Measurements from ENCODE around the gene C11orf86. TPM values are rescaled to one million over a fixed set of nuclear protein-coding genes. Genes with fewer than 3 reads are reported as not detected.

The C11orf86 gene
- total RNA-seq, 4 donors from 2014 or later: 21.0 to 88.3 (median 56.1) TPM; not detected in 1

- Histone ChIP-seq H3K27ac (no peak overlapping the region), H3K4me3 (peak overlapping the region in 1 of 4 donors; percentile 21)
- in situ Hi-C loops (cut with MboI; ENCODE audit: low pct_ligation_motif_present in 1 of 4, low pct_unique_long_range_greater_than_20kb in 1 of 4, low sequenced_read_pairs in 3 of 4): no loop called here
Observed at GRCh38 chr11:66976028-66976467, 944 bp downstream of the C11orf86 start.

GRCh38 chr11:66976925-66977324 is 1.8 kb downstream of the C11orf86 start:
- H3K9me3 ChIP-seq: no peaks in the 10 kb centered on the region
- in situ Hi-C loops (cut with MboI; ENCODE audit: low pct_ligation_motif_present in 1 of 4, low pct_unique_long_range_greater_than_20kb in 1 of 4, low sequenced_read_pairs in 3 of 4): no loop called here
- no peak overlapping the region for H3K27ac ChIP-seq
- no peak for DNase-seq
- intact Hi-C loops (cut with DNase I; ENCODE audit: low total_unique reads): no loop called here
- H3K4me3 ChIP-seq: no peak overlapping the region
- TF ChIP-seq, protein P1, sequence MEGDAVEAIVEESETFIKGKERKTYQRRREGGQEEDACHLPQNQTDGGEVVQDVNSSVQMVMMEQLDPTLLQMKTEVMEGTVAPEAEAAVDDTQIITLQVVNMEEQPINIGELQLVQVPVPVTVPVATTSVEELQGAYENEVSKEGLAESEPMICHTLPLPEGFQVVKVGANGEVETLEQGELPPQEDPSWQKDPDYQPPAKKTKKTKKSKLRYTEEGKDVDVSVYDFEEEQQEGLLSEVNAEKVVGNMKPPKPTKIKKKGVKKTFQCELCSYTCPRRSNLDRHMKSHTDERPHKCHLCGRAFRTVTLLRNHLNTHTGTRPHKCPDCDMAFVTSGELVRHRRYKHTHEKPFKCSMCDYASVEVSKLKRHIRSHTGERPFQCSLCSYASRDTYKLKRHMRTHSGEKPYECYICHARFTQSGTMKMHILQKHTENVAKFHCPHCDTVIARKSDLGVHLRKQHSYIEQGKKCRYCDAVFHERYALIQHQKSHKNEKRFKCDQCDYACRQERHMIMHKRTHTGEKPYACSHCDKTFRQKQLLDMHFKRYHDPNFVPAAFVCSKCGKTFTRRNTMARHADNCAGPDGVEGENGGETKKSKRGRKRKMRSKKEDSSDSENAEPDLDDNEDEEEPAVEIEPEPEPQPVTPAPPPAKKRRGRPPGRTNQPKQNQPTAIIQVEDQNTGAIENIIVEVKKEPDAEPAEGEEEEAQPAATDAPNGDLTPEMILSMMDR (IDR thresholded peaks at IDR 0.05): no peak
- no peak for TF ChIP-seq EP300 (IDR thresholded peaks at IDR 0.05; ENCODE audit: low read depth)
- no peak for TF ChIP-seq POLR2AphosphoS5 (IDR thresholded peaks at IDR 0.05)
- TF ChIP-seq POLR2A (IDR thresholded peaks at IDR 0.05): no peak
- no peaks in the 10 kb centered on the region for H3K27me3 ChIP-seq
- peaks cover 0 to 7% (median 6%) of the 10 kb centered on the region in 4 donors for H3K4me1 ChIP-seq
- no peaks in the 10 kb centered on the region for H3K36me3 ChIP-seq
- 86% methylated on average over 6 of the region's 6 CpGs; no CpG with 5 or more reads in 1 of the 2 donors for WGBS, 2 donors (ENCODE audit: low coverage in 1 of 2)

More at GRCh38 chr11:66976028-66976467, 944 bp downstream of the C11orf86 start:
- Histone ChIP-seq H3K4me1 (peaks cover 0 to 5% (median 3%) of the 10 kb centered on the region in 4 donors), H3K27me3 (no peaks in the 10 kb centered on the region), H3K36me3 (no peaks in the 10 kb centered on the region), H3K9me3 (no peaks in the 10 kb centered on the region)
- no peak for DNase-seq
- no peak for TF ChIP-seq POLR2AphosphoS5 (IDR thresholded peaks at IDR 0.05)
- TF ChIP-seq EP300 (IDR thresholded peaks at IDR 0.05; ENCODE audit: low read depth): no peak
- TF ChIP-seq, protein P1 (IDR thresholded peaks at IDR 0.05): peak in 4 of 5 experiments; percentile 23 to 38 (median 34)
- intact Hi-C loops (cut with DNase I; ENCODE audit: low total_unique reads): no loop called here
- 40% methylated on average over 9 of the region's 9 CpGs; no CpG with 5 or more reads in 1 of the 2 donors for WGBS, 2 donors (ENCODE audit: low coverage in 1 of 2)

DNA sequence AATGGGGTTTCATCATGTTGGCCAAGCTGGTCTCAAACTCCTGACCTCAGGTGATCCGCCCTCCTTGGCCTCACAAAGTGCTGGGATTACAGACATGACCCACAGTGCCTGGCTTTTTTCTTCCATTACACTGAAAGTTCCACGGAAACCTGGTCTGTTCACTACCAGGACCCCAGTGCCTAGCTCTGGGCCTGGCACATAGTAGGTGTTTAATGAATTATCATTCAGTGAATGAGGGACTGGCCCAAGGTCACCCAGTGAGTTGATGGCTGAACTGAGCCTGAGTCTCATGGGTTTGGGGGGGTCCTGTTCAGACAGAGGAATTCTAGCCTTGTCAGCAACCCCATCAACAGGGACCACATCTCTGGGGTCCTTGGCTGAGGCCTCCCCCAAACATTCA is 3.1 kb downstream of the C11orf86 start:
- in situ Hi-C loops (cut with MboI; ENCODE audit: low pct_ligation_motif_present in 1 of 4, low pct_unique_long_range_greater_than_20kb in 1 of 4, low sequenced_read_pairs in 3 of 4) (no loop called here), intact Hi-C loops (cut with DNase I; ENCODE audit: low total_unique reads) (no loop called here)
- Histone ChIP-seq H3K36me3 (no peaks in the 10 kb centered on the region), H3K27me3 (no peaks in the 10 kb centered on the region), H3K27ac (no peak overlapping the region), H3K9me3 (no peaks in the 10 kb centered on the region), H3K4me3 (no peak overlapping the region), H3K4me1 (peaks cover 0 to 11% (median 7%) of the 10 kb centered on the region in 4 donors)
- no peak for DNase-seq
- 82% methylated on average over 2 of the region's 2 CpGs; no CpG with 5 or more reads in 1 of the 2 donors for WGBS, 2 donors (ENCODE audit: low coverage in 1 of 2)
- TF ChIP-seq POLR2A (IDR thresholded peaks at IDR 0.05): no peak
- TF ChIP-seq, protein P1 (IDR thresholded peaks at IDR 0.05): no peak
- no peak for TF ChIP-seq EP300 (IDR thresholded peaks at IDR 0.05; ENCODE audit: low read depth)
- TF ChIP-seq POLR2AphosphoS5 (IDR thresholded peaks at IDR 0.05): no peak

DNA sequence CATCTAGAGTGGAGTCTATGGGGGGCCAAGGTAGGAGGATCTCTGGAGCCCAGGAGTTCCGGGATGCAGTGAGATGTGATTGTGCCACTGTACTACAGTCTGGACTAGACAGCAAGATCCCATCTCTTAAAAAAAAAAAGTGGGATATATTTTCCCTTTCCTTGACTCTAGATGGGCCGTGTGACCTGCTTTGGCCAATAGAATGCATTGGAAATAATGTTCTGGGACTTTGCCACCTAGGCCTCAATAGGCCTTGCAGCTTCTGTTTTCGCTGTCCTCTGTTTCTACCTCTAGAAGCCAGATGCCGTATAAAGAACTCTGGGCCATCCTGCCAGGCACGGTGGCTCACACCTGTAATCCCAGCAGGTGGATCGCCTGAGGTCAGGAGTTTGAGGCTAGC is 3.6 kb downstream of the C11orf86 start:
- no peaks in the 10 kb centered on the region for H3K27me3 ChIP-seq
- in situ Hi-C loops (cut with MboI; ENCODE audit: low pct_ligation_motif_present in 1 of 4, low pct_unique_long_range_greater_than_20kb in 1 of 4, low sequenced_read_pairs in 3 of 4) (no loop called here), intact Hi-C loops (cut with DNase I; ENCODE audit: low total_unique reads) (no loop called here)
- no peak for DNase-seq
- no peaks in the 10 kb centered on the region for H3K9me3 ChIP-seq
- H3K4me1 ChIP-seq: peaks cover 0 to 15% (median 8%) of the 10 kb centered on the region in 4 donors
- no peaks in the 10 kb centered on the region for H3K36me3 ChIP-seq
- TF ChIP-seq, protein P1 (IDR thresholded peaks at IDR 0.05): no peak
- no peak for TF ChIP-seq POLR2A (IDR thresholded peaks at IDR 0.05)
- no peak for TF ChIP-seq EP300 (IDR thresholded peaks at IDR 0.05; ENCODE audit: low read depth)
- no peak for TF ChIP-seq POLR2AphosphoS5 (IDR thresholded peaks at IDR 0.05)
- 87 to 92% methylated on average over 5 to 6 of the region's 6 CpGs for WGBS, 2 donors (ENCODE audit: low coverage in 1 of 2)
- H3K27ac ChIP-seq: no peak overlapping the region
- no peak overlapping the region for H3K4me3 ChIP-seq

Measured in transverse colon (tissue), 4 donors.